ENCODE measurements around the gene PRPH2. TPM values are rescaled to one million over a fixed set of nuclear protein-coding genes. Genes with fewer than 3 reads are reported as not detected.

The PRPH2 gene
- total RNA-seq, 1 donor from 2014 or later: 1.7 TPM

Other genes with a start within 250 kb of the PRPH2 start
- gene UBR2, start 158.6 kb downstream of the PRPH2 start, total RNA-seq: 33.3 TPM
- 19.7 TPM for gene TBCC, start 23.5 kb upstream of the PRPH2 start, total RNA-seq
- gene BICRAL, start 59.5 kb upstream of the PRPH2 start, total RNA-seq: 18.1 TPM
- gene RPL7L1, start 157.0 kb upstream of the PRPH2 start, total RNA-seq: 61.1 TPM
- gene PTCRA, start 193.5 kb upstream of the PRPH2 start, total RNA-seq: 0.37 TPM
- 88.9 TPM for gene CNPY3, start 206.9 kb upstream of the PRPH2 start, total RNA-seq
- 0.52 TPM for gene GNMT, start 238.2 kb upstream of the PRPH2 start, total RNA-seq